SK-N-MC (cell line): Measurements from ENCODE around the gene DLGAP1.

Source experiments
- EZH2 ChIP-seq: fragments of 200-600 bp; sonication (generic); IDR thresholded peaks from one replicate; pipeline ENCODE4 v1.6.1; 2017; ENCODE audit warnings: antibody characterized with exemption
- POLR2AphosphoS5 ChIP-seq: IDR thresholded peaks from 2 replicates; pipeline ENCODE4 v1.6.1; 2012; ENCODE audit warnings: mild to moderate bottlenecking, low read depth, low read length, borderline replicate concordance

GRCh38 chr18:4468511-4468910, 13.4 kb upstream of the DLGAP1 start:
- TF ChIP-seq EZH2: no peak
- TF ChIP-seq POLR2AphosphoS5: no peak
